ENCODE data around the gene MOB1A. TPM values are rescaled to one million over a fixed set of nuclear protein-coding genes. Genes with fewer than 3 reads are reported as not detected.

MOB1A gene
- total RNA-seq, 1 experiment from 2014 or later: 132 TPM

DNA sequence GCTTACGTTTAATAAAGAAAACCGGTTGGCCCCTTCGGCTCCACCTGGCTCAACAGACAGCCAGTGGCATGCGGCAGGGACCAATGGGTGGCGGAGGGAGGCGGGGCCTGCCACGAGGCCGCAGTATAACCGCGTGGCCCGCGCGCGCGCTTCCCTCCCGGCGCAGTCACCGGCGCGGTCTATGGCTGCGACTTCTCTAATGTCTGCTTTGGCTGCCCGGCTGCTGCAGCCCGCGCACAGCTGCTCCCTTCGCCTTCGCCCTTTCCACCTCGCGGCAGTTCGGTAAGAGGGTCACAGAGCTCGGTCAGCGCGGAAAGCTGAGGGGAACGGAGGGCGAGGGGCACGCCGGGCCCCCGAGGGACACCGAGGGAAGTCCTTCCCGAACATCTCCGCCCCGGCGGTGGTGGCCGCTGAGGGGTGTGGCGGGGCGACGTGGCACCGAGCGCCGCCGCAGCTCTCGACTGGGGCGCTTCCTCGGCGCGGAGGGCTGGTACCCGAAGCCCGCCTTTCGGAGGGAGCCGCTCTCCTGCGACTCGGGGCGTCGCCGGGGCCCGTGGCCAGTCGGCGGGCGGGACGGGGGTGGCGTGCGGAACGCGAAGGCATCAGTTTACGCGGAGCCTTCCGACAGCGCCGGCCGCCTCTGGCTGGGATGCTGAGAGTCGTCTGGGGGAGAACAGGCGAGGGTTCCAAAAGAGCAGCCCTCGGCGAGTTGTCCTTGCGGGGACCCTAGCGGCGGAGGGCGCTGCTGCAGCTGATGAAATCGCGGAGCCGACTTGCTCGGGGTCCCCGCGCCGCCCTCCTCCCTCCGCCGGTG is 20.0 kb upstream of the MOB1A start, which contains the start of gene MTHFD2 (continued):
- TF ChIP-seq, protein P1, sequence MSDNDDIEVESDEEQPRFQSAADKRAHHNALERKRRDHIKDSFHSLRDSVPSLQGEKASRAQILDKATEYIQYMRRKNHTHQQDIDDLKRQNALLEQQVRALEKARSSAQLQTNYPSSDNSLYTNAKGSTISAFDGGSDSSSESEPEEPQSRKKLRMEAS (IDR thresholded peaks at IDR 0.05): peak; percentile 99
- TF ChIP-seq ELF1 (IDR thresholded peaks at IDR 0.05; ENCODE audit: borderline replicate concordance, low read depth) (no peak), SP1 (IDR thresholded peaks at IDR 0.05; ENCODE audit: low read depth) (peak; percentile 94)
- TF ChIP-seq, protein P2, sequence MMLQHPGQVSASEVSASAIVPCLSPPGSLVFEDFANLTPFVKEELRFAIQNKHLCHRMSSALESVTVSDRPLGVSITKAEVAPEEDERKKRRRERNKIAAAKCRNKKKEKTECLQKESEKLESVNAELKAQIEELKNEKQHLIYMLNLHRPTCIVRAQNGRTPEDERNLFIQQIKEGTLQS (IDR thresholded peaks at IDR 0.05): no peak

DNA sequence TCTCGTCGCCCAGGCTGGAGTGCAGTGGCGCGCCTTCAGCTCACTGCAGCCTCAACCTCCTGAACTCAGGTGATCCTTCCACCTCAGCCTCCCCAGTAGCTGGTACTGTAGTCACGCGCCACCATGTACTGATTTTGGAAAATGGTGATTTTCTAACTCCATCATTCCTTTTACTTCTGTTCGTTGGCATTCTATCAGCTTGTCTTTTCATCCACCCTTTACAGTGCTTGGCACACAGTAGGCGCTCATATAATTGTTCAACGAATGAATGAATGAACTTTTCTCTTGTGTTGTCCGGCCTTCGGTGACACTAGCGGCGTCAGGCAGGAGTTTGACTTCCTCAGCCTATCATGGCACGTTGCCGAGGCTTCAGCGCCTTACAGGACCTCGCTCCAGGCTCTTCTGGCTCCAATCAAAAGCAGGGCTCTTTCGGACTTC is 19.4 kb upstream of the MOB1A start:
- DNase-seq (ENCODE audit: low read depth, low spot score) (peak; percentile 98), ATAC-seq (peak; percentile 1; the same call in 1 of the 2 replicates)
- BruUV-seq (replicated peaks): TSS peak; percentile 89
- no peaks in the 10 kb centered on the region for H3K9me3 ChIP-seq (ENCODE audit: control insufficient read depth in 1 of 2, insufficient read depth in 1 of 2, low read depth in 1 of 2, low read length in 2 of 2)
- RAD21 ChIA-PET (ENCODE audit: low non-redundant PET in 1 of 2, low total read pairs in 2 of 2, uncharacterized antibody in 2 of 2, unreplicated experiment in 2 of 2): no interaction called here
- peak overlapping the region; percentile 1 to 96; a peak in 3 of 4 replicates for H3K4me3 ChIP-seq (replicated peaks in 1 of 2; ENCODE audit: low read depth in 1 of 2, low read length in 2 of 2)
- POLR2A ChIA-PET: interaction anchor here (1.1 to 2.3 kb wide), 5 partner anchors 9 to 369 kb away, joined by 4 to 8 read pairs (median 5); partner anchors contain the start of genes MOB1A and STAMBP
- H3K4me2 ChIP-seq (ENCODE audit: low read length): peak overlapping the region; percentile 97
- H3K9ac ChIP-seq (ENCODE audit: low read length): peak overlapping the region; percentile 100
- H3K9me2 ChIP-seq (ENCODE audit: insufficient read depth): no peaks in the 10 kb centered on the region
- H3K79me2 ChIP-seq (ENCODE audit: insufficient read depth, low read length): peaks cover 46% of the 10 kb centered on the region
- H3K4me1 ChIP-seq (ENCODE audit: control insufficient read depth in 1 of 2, insufficient read depth in 2 of 2, low read length in 2 of 2): peaks cover 17 to 19% of the 10 kb centered on the region in 2 experiments; a peak in 3 of 4 replicates
- intact Hi-C loops (cut with micrococcal nuclease): no loop called here
- peak overlapping the region; percentile 9; the same call in 1 of the 2 replicates for H3K27ac ChIP-seq (ENCODE audit: low read depth, low read length)
- TF ChIP-seq SP1 (IDR thresholded peaks at IDR 0.05; ENCODE audit: low read depth) (no peak), POLR2A (IDR thresholded peaks at IDR 0.05; ENCODE audit: borderline replicate concordance, extremely low read depth, insufficient read depth, insufficient read length) (no peak), EZH2phosphoT487 (IDR thresholded peaks at IDR 0.05; ENCODE audit: borderline replicate concordance) (no peak), SIN3A (IDR thresholded peaks at IDR 0.05; ENCODE audit: low read depth) (no peak), FOSL1 (IDR thresholded peaks at IDR 0.05; ENCODE audit: low read depth) (no peak)
- TF ChIP-seq, protein P3, sequence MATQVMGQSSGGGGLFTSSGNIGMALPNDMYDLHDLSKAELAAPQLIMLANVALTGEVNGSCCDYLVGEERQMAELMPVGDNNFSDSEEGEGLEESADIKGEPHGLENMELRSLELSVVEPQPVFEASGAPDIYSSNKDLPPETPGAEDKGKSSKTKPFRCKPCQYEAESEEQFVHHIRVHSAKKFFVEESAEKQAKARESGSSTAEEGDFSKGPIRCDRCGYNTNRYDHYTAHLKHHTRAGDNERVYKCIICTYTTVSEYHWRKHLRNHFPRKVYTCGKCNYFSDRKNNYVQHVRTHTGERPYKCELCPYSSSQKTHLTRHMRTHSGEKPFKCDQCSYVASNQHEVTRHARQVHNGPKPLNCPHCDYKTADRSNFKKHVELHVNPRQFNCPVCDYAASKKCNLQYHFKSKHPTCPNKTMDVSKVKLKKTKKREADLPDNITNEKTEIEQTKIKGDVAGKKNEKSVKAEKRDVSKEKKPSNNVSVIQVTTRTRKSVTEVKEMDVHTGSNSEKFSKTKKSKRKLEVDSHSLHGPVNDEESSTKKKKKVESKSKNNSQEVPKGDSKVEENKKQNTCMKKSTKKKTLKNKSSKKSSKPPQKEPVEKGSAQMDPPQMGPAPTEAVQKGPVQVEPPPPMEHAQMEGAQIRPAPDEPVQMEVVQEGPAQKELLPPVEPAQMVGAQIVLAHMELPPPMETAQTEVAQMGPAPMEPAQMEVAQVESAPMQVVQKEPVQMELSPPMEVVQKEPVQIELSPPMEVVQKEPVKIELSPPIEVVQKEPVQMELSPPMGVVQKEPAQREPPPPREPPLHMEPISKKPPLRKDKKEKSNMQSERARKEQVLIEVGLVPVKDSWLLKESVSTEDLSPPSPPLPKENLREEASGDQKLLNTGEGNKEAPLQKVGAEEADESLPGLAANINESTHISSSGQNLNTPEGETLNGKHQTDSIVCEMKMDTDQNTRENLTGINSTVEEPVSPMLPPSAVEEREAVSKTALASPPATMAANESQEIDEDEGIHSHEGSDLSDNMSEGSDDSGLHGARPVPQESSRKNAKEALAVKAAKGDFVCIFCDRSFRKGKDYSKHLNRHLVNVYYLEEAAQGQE (IDR thresholded peaks at IDR 0.05; ENCODE audit: low read depth): no peak
- CTCF ChIA-PET: no interaction called here
- peak overlapping the region; percentile 34 for H2AFZ ChIP-seq (ENCODE audit: low read depth, low read length, poor library complexity, severe bottlenecking)
- H4K20me1 ChIP-seq (ENCODE audit: insufficient read depth): peaks cover 21% of the 10 kb centered on the region; the same call in 1 of the 2 replicates
- H3K27me3 ChIP-seq (ENCODE audit: insufficient read depth, low read length): no peaks in the 10 kb centered on the region
- peaks cover 5 to 8% of the 10 kb centered on the region in 2 experiments; a peak in 1 of 4 replicates for H3K36me3 ChIP-seq (ENCODE audit: control insufficient read depth in 1 of 2, insufficient read depth in 2 of 2, low read length in 2 of 2)
